ENCODE data around the gene GJC2.

Gene GJC2

GRCh38 chr1:228123505-228123904, 26.2 kb upstream of the GJC2 start:
- no peak for DNase-seq (ENCODE audit: low read depth in 1 of 2, low spot score in 1 of 2)

GRCh38 chr1:228125185-228125584, 24.5 kb upstream of the GJC2 start:
- no peak overlapping the region for H3K27ac ChIP-seq (replicated peaks)
- H3K27me3 ChIP-seq (ENCODE audit: insufficient read depth, poor library complexity, severe bottlenecking), result no peaks in the 10 kb centered on the region
- TF ChIP-seq, protein P1, sequence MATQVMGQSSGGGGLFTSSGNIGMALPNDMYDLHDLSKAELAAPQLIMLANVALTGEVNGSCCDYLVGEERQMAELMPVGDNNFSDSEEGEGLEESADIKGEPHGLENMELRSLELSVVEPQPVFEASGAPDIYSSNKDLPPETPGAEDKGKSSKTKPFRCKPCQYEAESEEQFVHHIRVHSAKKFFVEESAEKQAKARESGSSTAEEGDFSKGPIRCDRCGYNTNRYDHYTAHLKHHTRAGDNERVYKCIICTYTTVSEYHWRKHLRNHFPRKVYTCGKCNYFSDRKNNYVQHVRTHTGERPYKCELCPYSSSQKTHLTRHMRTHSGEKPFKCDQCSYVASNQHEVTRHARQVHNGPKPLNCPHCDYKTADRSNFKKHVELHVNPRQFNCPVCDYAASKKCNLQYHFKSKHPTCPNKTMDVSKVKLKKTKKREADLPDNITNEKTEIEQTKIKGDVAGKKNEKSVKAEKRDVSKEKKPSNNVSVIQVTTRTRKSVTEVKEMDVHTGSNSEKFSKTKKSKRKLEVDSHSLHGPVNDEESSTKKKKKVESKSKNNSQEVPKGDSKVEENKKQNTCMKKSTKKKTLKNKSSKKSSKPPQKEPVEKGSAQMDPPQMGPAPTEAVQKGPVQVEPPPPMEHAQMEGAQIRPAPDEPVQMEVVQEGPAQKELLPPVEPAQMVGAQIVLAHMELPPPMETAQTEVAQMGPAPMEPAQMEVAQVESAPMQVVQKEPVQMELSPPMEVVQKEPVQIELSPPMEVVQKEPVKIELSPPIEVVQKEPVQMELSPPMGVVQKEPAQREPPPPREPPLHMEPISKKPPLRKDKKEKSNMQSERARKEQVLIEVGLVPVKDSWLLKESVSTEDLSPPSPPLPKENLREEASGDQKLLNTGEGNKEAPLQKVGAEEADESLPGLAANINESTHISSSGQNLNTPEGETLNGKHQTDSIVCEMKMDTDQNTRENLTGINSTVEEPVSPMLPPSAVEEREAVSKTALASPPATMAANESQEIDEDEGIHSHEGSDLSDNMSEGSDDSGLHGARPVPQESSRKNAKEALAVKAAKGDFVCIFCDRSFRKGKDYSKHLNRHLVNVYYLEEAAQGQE (IDR thresholded peaks at IDR 0.05; ENCODE audit: insufficient replicate concordance, low read depth), result no peak
- no peak overlapping the region for H3K4me3 ChIP-seq (replicated peaks; ENCODE audit: insufficient read depth, low read length)
- no peak for DNase-seq (ENCODE audit: low read depth in 1 of 2, low spot score in 1 of 2)

More at GRCh38 chr1:228123505-228123904, 26.2 kb upstream of the GJC2 start:
- no peaks in the 10 kb centered on the region for H3K27me3 ChIP-seq (ENCODE audit: insufficient read depth, poor library complexity, severe bottlenecking)
- no peak overlapping the region for H3K4me3 ChIP-seq (replicated peaks; ENCODE audit: insufficient read depth, low read length)
- TF ChIP-seq, protein P2, sequence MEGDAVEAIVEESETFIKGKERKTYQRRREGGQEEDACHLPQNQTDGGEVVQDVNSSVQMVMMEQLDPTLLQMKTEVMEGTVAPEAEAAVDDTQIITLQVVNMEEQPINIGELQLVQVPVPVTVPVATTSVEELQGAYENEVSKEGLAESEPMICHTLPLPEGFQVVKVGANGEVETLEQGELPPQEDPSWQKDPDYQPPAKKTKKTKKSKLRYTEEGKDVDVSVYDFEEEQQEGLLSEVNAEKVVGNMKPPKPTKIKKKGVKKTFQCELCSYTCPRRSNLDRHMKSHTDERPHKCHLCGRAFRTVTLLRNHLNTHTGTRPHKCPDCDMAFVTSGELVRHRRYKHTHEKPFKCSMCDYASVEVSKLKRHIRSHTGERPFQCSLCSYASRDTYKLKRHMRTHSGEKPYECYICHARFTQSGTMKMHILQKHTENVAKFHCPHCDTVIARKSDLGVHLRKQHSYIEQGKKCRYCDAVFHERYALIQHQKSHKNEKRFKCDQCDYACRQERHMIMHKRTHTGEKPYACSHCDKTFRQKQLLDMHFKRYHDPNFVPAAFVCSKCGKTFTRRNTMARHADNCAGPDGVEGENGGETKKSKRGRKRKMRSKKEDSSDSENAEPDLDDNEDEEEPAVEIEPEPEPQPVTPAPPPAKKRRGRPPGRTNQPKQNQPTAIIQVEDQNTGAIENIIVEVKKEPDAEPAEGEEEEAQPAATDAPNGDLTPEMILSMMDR (IDR thresholded peaks at IDR 0.05; ENCODE audit: insufficient read depth, low read length), result no peak
- TF ChIP-seq SPI1 (IDR thresholded peaks at IDR 0.05; ENCODE audit: borderline replicate concordance, low read depth), result no peak
- no peak for TF ChIP-seq POLR2AphosphoS5 (IDR thresholded peaks at IDR 0.05; ENCODE audit: low read depth)
- TF ChIP-seq, protein P1 (IDR thresholded peaks at IDR 0.05; ENCODE audit: insufficient replicate concordance, low read depth), result no peak
- TF ChIP-seq GABPA (IDR thresholded peaks at IDR 0.05; ENCODE audit: low read depth), result no peak
- H3K27ac ChIP-seq (replicated peaks), result no peak overlapping the region

- Histone ChIP-seq H3K4me3 (replicated peaks; ENCODE audit: insufficient read depth, low read length) (no peak overlapping the region), H3K27ac (replicated peaks) (no peak overlapping the region), H3K27me3 (ENCODE audit: insufficient read depth, poor library complexity, severe bottlenecking) (no peaks in the 10 kb centered on the region)
- DNase-seq (ENCODE audit: low read depth in 1 of 2, low spot score in 1 of 2), result no peak
- TF ChIP-seq, protein P2 (IDR thresholded peaks at IDR 0.05; ENCODE audit: insufficient read depth, low read length), result no peak
- TF ChIP-seq GABPA (IDR thresholded peaks at IDR 0.05; ENCODE audit: low read depth), result no peak
Measured at GRCh38 chr1:228131766-228132165, 18.0 kb upstream of the GJC2 start.

DNA sequence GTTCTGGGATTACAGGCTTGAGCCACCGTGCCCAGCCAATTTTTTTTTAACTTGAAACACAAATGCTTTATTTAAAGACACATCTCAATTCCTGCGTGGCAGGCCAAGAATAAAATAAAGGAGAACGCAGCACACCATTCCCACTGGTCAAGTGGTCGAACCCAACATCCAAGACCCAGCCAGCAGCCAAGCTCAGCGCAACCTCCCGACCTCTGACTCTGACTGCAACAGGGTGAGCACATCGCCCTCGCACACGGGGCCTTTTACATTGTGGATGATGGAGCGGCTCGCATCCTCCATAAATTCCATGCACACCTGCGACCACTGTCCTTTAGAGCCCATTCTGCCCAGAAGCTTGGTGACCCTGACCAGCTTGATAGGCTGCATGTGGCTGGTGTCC, 15.1 kb upstream of the GJC2 start:
- Histone ChIP-seq H3K27ac (replicated peaks) (no peak overlapping the region), H3K27me3 (ENCODE audit: insufficient read depth, poor library complexity, severe bottlenecking) (no peaks in the 10 kb centered on the region), H3K4me3 (replicated peaks; ENCODE audit: insufficient read depth, low read length) (no peak overlapping the region)
- DNase-seq (ENCODE audit: low read depth in 1 of 2, low spot score in 1 of 2), result no peak
- TF ChIP-seq GABPA (IDR thresholded peaks at IDR 0.05; ENCODE audit: low read depth), result no peak
- TF ChIP-seq, protein P1 (IDR thresholded peaks at IDR 0.05; ENCODE audit: insufficient replicate concordance, low read depth), result no peak
- TF ChIP-seq, protein P2 (IDR thresholded peaks at IDR 0.05; ENCODE audit: insufficient read depth, low read length), result no peak
- TF ChIP-seq SPI1 (IDR thresholded peaks at IDR 0.05; ENCODE audit: borderline replicate concordance, low read depth), result no peak
- TF ChIP-seq POLR2AphosphoS5 (IDR thresholded peaks at IDR 0.05; ENCODE audit: low read depth), result no peak

Data from HL-60 (cell line).